ENCODE data around the gene ZSCAN21.

Gene ZSCAN21

DNA sequence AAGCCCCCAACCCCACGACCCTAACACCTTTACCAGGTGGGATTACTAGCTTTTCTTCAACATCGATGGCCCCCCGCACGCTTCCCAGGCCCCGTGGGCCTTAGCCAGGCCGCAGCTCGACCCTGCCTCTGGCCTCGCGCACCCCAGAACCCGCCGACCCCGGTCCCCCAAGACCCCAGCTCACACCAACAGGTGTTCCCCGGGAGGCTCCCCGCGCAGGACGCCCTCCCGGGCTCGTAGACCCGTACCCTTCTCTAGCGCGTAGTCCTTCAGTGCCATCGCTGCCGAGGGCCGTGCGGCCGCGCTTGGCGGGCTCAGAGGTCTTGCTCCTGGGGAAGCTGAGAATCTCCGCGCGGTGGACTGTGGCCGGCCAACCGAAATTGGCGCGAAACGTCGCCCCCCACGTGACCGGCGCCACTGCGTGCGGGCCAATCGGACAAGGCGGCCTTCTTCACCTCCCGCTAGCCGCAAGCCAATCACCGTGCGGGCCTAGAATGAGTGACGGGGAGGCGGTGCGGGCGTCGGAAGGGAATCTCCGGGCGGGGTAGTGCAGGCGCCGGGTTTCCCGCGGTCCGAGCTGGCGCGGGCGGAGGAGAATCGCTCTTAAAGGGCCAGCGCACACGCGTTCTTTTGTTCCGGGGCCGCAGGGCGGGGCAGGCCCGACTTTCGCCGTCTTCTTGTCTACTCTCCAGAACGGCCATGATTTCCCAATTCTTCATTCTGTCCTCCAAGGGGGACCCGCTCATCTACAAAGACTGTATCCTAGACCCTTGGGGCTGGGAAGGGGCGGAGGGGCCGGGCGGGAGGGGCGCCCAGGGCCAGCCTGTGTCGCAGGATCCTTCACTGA is 51.7 kb downstream of the ZSCAN21 start, which contains the start of the genes AP4M1 and MCM7:
Gene AP4M1, plus strand, starts transcription at position 628 of the 847 bp plus-strand sequence. Its CDS starts 72 bp downstream, at position 700.
Gene MCM7, minus strand, starts transcription at position 382 of the 847 bp plus-strand sequence. Its CDS starts 103 bp downstream, at position 279.
- peak; percentile 94 for DNase-seq

GRCh38 chr7:100102950-100103840 is 53.6 kb downstream of the ZSCAN21 start:
- DNase-seq: no peak

DNA sequence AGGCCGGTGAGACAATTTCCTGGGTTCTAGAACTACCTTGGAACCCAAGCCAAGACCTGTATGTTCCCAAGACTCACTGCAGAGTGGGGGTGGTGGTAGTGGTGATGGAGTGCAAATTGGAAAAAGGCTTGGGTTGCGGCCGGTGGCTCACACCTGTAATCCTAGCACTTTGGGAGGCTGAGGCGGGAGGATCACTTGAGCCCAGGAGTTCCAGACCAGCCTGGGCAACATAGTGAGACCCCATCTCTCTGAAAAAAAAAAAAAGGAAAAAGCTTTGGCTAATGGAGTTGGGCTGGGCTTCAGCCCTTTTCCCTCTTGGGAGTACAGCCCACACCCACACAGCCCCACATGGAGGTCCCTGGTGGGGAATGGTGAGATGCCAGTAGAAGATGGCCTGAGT is 56.0 kb downstream of the ZSCAN21 start:
- DNase-seq: no peak

DNA sequence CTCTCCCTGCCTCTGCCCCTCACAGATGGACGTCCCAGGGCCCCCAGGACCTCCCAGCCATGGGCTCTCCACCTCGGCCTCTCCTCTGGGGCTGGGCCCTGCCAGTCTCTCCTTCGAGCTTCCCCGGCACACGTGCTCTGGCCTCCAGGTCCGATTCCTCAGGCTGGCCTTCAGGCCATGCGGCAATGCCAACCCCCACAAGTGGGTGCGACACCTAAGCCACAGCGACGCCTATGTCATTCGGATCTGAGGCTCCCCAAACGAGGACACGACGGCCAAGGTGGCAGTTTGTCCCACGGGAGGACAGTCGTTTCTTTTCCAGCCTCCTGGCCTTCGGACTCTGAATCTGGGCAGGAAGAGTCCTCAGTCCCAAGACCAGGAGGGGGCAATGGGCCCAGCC is 57.1 kb downstream of the ZSCAN21 start:
- DNase-seq: no peak

DNA sequence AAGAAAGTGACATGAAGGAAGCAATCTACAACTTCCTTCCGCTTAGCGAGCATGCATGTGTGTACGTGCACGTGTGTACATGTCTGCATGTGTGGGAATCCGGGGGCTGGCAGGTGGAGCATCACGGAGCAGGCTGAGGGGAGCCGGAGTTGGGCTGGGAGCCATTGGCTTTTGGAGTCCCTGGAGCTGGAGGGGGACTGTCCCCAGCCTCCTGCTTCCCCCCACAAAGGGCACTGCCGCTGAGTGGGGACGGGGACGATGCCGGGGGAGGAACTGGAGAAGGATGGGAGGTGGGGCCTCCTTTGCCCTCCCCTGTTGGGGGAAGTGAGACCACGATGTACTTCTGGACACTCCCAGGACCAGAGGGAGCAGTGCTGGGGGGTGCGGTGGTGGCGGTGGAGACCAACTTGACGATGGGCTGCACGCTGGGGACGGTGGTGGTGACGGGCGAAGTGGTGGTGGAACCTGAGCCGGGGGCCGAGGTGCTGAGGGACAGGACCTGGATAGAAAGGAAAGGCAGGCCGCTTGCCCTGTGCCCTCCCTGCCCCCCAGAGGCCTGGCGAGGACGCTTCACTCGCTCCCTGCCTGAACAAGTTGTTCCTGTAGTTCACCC is 57.7 kb downstream of the ZSCAN21 start:
- no peak for DNase-seq

GRCh38 chr7:100107890-100108289 is 58.3 kb downstream of the ZSCAN21 start:
- DNase-seq: no peak

- no peak for DNase-seq
Observed at GRCh38 chr7:100109521-100110163, 60.1 kb downstream of the ZSCAN21 start.

GRCh38 chr7:100111156-100111555 is 61.6 kb downstream of the ZSCAN21 start:
- no peak for DNase-seq

DNA sequence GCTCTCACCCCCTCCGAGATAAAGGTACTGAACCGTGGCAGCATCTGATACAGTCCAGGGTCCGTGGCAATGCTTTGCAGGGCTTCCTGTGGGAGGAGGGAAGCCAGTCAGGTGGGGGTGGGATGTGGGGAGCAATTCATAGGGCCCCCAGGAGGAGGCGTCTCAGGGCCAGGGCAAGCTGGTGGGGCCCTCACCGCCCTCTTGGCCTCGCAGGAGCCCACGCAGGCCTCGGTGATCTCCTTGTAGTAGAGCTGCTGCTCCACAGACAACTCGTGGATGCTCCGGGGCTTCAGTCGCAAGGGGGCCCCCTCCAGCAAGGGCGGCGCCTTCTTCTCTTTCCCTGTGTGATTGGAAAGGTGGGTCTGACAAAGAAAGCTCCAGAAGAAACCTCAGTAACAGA is 62.3 kb downstream of the ZSCAN21 start:
- no peak for DNase-seq
